HG02970 (cell line): ENCODE data around the gene STOML2.

Experiments
- ATAC-seq: cut with Tn5 transposase; IDR thresholded peaks from one replicate; pipeline ENCODE4 v1.9.1; 2021; ENCODE audit warnings: mild to moderate bottlenecking, moderate library complexity, moderate number of reproducible peaks; ENCODE audit not compliant: unreplicated experiment, low FRiP score

The STOML2 gene

GRCh38 chr9:35107297-35108290, 4.7 kb upstream of the STOML2 start:
- ATAC-seq: no peak

GRCh38 chr9:35106343-35106730, 3.4 kb upstream of the STOML2 start:
- no peak for ATAC-seq

GRCh38 chr9:35105571-35106342, 2.8 kb upstream of the STOML2 start:
- ATAC-seq: no peak

GRCh38 chr9:35105126-35105525, 2.2 kb upstream of the STOML2 start:
- ATAC-seq: no peak

GRCh38 chr9:35104586-35104985, 1.7 kb upstream of the STOML2 start:
- no peak for ATAC-seq

- ATAC-seq: no peak
These were observed 795 bp upstream of the STOML2 start for GRCh38 chr9:35103660-35104191.

GRCh38 chr9:35102465-35102768, 514 bp downstream of the STOML2 start:
- ATAC-seq: peak; percentile 14

GRCh38 chr9:35097573-35097972, 5.4 kb downstream of the STOML2 start:
- no peak for ATAC-seq

- peak; percentile 86 for ATAC-seq
These were observed 6.7 kb downstream of the STOML2 start, which contains the start of gene PIGO for GRCh38 chr9:35096035-35096849. PIGO (minus strand) TSS chr9:35096591; CDS start chr9:35095565, 1,026 bp downstream.

GRCh38 chr9:35091536-35091935, 11.4 kb downstream of the STOML2 start:
- no peak for ATAC-seq

- ATAC-seq: no peak
These were observed 13.5 kb downstream of the STOML2 start for GRCh38 chr9:35089434-35089833.

- ATAC-seq: no peak
These were observed 17.9 kb downstream of the STOML2 start for GRCh38 chr9:35085078-35085477.

- peak; percentile 96 for ATAC-seq
These were observed 23.2 kb downstream of the STOML2 start, which contains the start of gene FANCG for GRCh38 chr9:35079426-35080341. FANCG (minus strand) TSS chr9:35079942; CDS start chr9:35079524, 418 bp downstream.

- no peak for ATAC-seq
These were observed 23.9 kb downstream of the STOML2 start for GRCh38 chr9:35079041-35079425.

- no peak for ATAC-seq
These were observed 24.9 kb downstream of the STOML2 start for GRCh38 chr9:35078066-35078465.

GRCh38 chr9:35076848-35077247, 26.1 kb downstream of the STOML2 start:
- no peak for ATAC-seq

- ATAC-seq: no peak
These were observed 27.6 kb downstream of the STOML2 start for GRCh38 chr9:35075358-35075757.

- no peak for ATAC-seq
These were observed 28.1 kb downstream of the STOML2 start for GRCh38 chr9:35074791-35075190.

GRCh38 chr9:35074141-35074540, 28.8 kb downstream of the STOML2 start:
- ATAC-seq: no peak
